ENCODE results near the gene TMEM178B.
"Not testable (repeated sequence)": the region's sequence is repeated elsewhere in the genome, so short reads cannot be mapped to it uniquely, and the experiment has no call there.

TMEM178B gene

GRCh38 chr7:141181812-141182211 is 107.9 kb downstream of the TMEM178B start:
- Mint-ChIP-seq H3K4me1 (peaks cover 12% of the 10 kb centered on the region), H3K27me3 (no peaks in the 10 kb centered on the region), H3K9me3 (no peaks in the 10 kb centered on the region), H3K36me3 (ENCODE audit: insufficient read depth) (peaks cover 1% of the 10 kb centered on the region), H3K4me3 (no peak overlapping the region), H3K27ac (ENCODE audit: low read depth) (no peak overlapping the region)
- no peak for DNase-seq (ENCODE audit: low spot score in 2 of 2)
- ATAC-seq (replicated peaks; ENCODE audit: extremely low read depth, poor library complexity, severe bottlenecking), result no peak

GRCh38 chr7:141184532-141185190 is 110.8 kb downstream of the TMEM178B start:
- ATAC-seq (replicated peaks; ENCODE audit: extremely low read depth, poor library complexity, severe bottlenecking) (no peak), DNase-seq (ENCODE audit: low spot score in 2 of 2) (no peak)
- Mint-ChIP-seq H3K4me3 (no peak overlapping the region), H3K27me3 (no peaks in the 10 kb centered on the region), H3K36me3 (ENCODE audit: insufficient read depth) (no peaks in the 10 kb centered on the region), H3K27ac (ENCODE audit: low read depth) (no peak overlapping the region), H3K4me1 (no peaks in the 10 kb centered on the region), H3K9me3 (no peaks in the 10 kb centered on the region)

GRCh38 chr7:141185369-141185967 is 111.6 kb downstream of the TMEM178B start:
- Mint-ChIP-seq H3K27ac (ENCODE audit: low read depth) (no peak overlapping the region), H3K36me3 (ENCODE audit: insufficient read depth) (no peaks in the 10 kb centered on the region), H3K4me1 (no peaks in the 10 kb centered on the region), H3K4me3 (no peak overlapping the region), H3K27me3 (no peaks in the 10 kb centered on the region), H3K9me3 (no peaks in the 10 kb centered on the region)
- ATAC-seq (replicated peaks; ENCODE audit: extremely low read depth, poor library complexity, severe bottlenecking) (no peak), DNase-seq (ENCODE audit: low spot score in 2 of 2) (no peak)

GRCh38 chr7:141189231-141189630 is 115.4 kb downstream of the TMEM178B start:
- no peaks in the 10 kb centered on the region for H3K27me3 Mint-ChIP-seq
- H3K4me1 Mint-ChIP-seq, result no peaks in the 10 kb centered on the region
- no peak for ATAC-seq (replicated peaks; ENCODE audit: extremely low read depth, poor library complexity, severe bottlenecking)
- no peak for DNase-seq (ENCODE audit: low spot score in 2 of 2)
- no peaks in the 10 kb centered on the region for H3K9me3 Mint-ChIP-seq
- no peak overlapping the region for H3K27ac Mint-ChIP-seq (ENCODE audit: low read depth)
- no peaks in the 10 kb centered on the region for H3K36me3 Mint-ChIP-seq (ENCODE audit: insufficient read depth)
- H3K4me3 Mint-ChIP-seq, result no peak overlapping the region

- no peak overlapping the region for H3K4me3 Mint-ChIP-seq
- no peaks in the 10 kb centered on the region for H3K27me3 Mint-ChIP-seq
- DNase-seq (ENCODE audit: low spot score in 2 of 2) (no peak), ATAC-seq (replicated peaks; ENCODE audit: extremely low read depth, poor library complexity, severe bottlenecking) (no peak)
- H3K9me3 Mint-ChIP-seq, result no peaks in the 10 kb centered on the region
- H3K4me1 Mint-ChIP-seq, result no peaks in the 10 kb centered on the region
- H3K27ac Mint-ChIP-seq (ENCODE audit: low read depth), result no peak overlapping the region
- H3K36me3 Mint-ChIP-seq (ENCODE audit: insufficient read depth), result no peaks in the 10 kb centered on the region
Observed at GRCh38 chr7:141190495-141190894, 116.6 kb downstream of the TMEM178B start.

- Mint-ChIP-seq H3K9me3 (no peaks in the 10 kb centered on the region), H3K36me3 (ENCODE audit: insufficient read depth) (no peaks in the 10 kb centered on the region), H3K27me3 (no peaks in the 10 kb centered on the region), H3K27ac (ENCODE audit: low read depth) (no peak overlapping the region), H3K4me1 (no peaks in the 10 kb centered on the region), H3K4me3 (no peak overlapping the region)
- ATAC-seq (replicated peaks; ENCODE audit: extremely low read depth, poor library complexity, severe bottlenecking) (no peak), DNase-seq (ENCODE audit: low spot score in 2 of 2) (no peak)
Observed at GRCh38 chr7:141191277-141191676, 117.4 kb downstream of the TMEM178B start.

GRCh38 chr7:141193066-141193465 is 119.2 kb downstream of the TMEM178B start:
- no peak for ATAC-seq (replicated peaks; ENCODE audit: extremely low read depth, poor library complexity, severe bottlenecking)
- H3K27me3 Mint-ChIP-seq, result no peaks in the 10 kb centered on the region
- DNase-seq (ENCODE audit: low spot score in 2 of 2), result no peak
- H3K4me3 Mint-ChIP-seq, result no peak overlapping the region
- no peaks in the 10 kb centered on the region for H3K9me3 Mint-ChIP-seq
- H3K4me1 Mint-ChIP-seq, result no peaks in the 10 kb centered on the region
- H3K27ac Mint-ChIP-seq (ENCODE audit: low read depth), result no peak overlapping the region
- no peaks in the 10 kb centered on the region for H3K36me3 Mint-ChIP-seq (ENCODE audit: insufficient read depth)

GRCh38 chr7:141195722-141196121 is 121.9 kb downstream of the TMEM178B start:
- H3K4me3 Mint-ChIP-seq; H3K4me1 Mint-ChIP-seq; H3K36me3 Mint-ChIP-seq (ENCODE audit: insufficient read depth); ATAC-seq (replicated peaks; ENCODE audit: extremely low read depth, poor library complexity, severe bottlenecking); H3K27ac Mint-ChIP-seq (ENCODE audit: low read depth); H3K9me3 Mint-ChIP-seq; DNase-seq (ENCODE audit: low spot score in 2 of 2): not testable (repeated sequence)
- H3K27me3 Mint-ChIP-seq, result peaks cover 14% of the 10 kb centered on the region

GRCh38 chr7:141198194-141198958 is 124.5 kb downstream of the TMEM178B start:
- ATAC-seq (replicated peaks; ENCODE audit: extremely low read depth, poor library complexity, severe bottlenecking) (no peak), DNase-seq (ENCODE audit: low spot score in 2 of 2) (no peak)
- H3K27ac Mint-ChIP-seq (ENCODE audit: low read depth), result no peak overlapping the region
- no peaks in the 10 kb centered on the region for H3K9me3 Mint-ChIP-seq
- no peaks in the 10 kb centered on the region for H3K36me3 Mint-ChIP-seq (ENCODE audit: insufficient read depth)
- peaks cover 31% of the 10 kb centered on the region for H3K27me3 Mint-ChIP-seq
- H3K4me3 Mint-ChIP-seq, result no peak overlapping the region
- no peaks in the 10 kb centered on the region for H3K4me1 Mint-ChIP-seq

GRCh38 chr7:141200191-141201108 is 126.6 kb downstream of the TMEM178B start:
- H3K36me3 Mint-ChIP-seq (ENCODE audit: insufficient read depth), result no peaks in the 10 kb centered on the region
- no peaks in the 10 kb centered on the region for H3K4me1 Mint-ChIP-seq
- H3K4me3 Mint-ChIP-seq, result no peak overlapping the region
- H3K9me3 Mint-ChIP-seq, result no peaks in the 10 kb centered on the region
- no peak overlapping the region for H3K27ac Mint-ChIP-seq (ENCODE audit: low read depth)
- no peak for ATAC-seq (replicated peaks; ENCODE audit: extremely low read depth, poor library complexity, severe bottlenecking)
- DNase-seq (ENCODE audit: low spot score in 2 of 2), result no peak
- peaks cover 42% of the 10 kb centered on the region for H3K27me3 Mint-ChIP-seq

GRCh38 chr7:141201145-141201885 is 127.5 kb downstream of the TMEM178B start:
- no peaks in the 10 kb centered on the region for H3K4me1 Mint-ChIP-seq
- H3K36me3 Mint-ChIP-seq (ENCODE audit: insufficient read depth), result no peaks in the 10 kb centered on the region
- DNase-seq (ENCODE audit: low spot score in 2 of 2) (no peak), ATAC-seq (replicated peaks; ENCODE audit: extremely low read depth, poor library complexity, severe bottlenecking) (no peak)
- H3K27me3 Mint-ChIP-seq, result peaks cover 42% of the 10 kb centered on the region
- H3K27ac Mint-ChIP-seq (ENCODE audit: low read depth), result no peak overlapping the region
- H3K9me3 Mint-ChIP-seq, result no peaks in the 10 kb centered on the region
- H3K4me3 Mint-ChIP-seq, result no peak overlapping the region

- H3K27me3 Mint-ChIP-seq, result peaks cover 42% of the 10 kb centered on the region
- H3K4me1 Mint-ChIP-seq, result no peaks in the 10 kb centered on the region
- no peak for ATAC-seq (replicated peaks; ENCODE audit: extremely low read depth, poor library complexity, severe bottlenecking)
- H3K36me3 Mint-ChIP-seq (ENCODE audit: insufficient read depth), result no peaks in the 10 kb centered on the region
- no peak overlapping the region for H3K27ac Mint-ChIP-seq (ENCODE audit: low read depth)
- H3K9me3 Mint-ChIP-seq, result no peaks in the 10 kb centered on the region
- no peak overlapping the region for H3K4me3 Mint-ChIP-seq
- no peak for DNase-seq (ENCODE audit: low spot score in 2 of 2)
Observed at GRCh38 chr7:141202535-141202934, 128.7 kb downstream of the TMEM178B start.

Data from central memory CD8-positive, alpha-beta T cell (primary cell).